Measurements from ENCODE around the gene IFNG-AS1.

DNA sequence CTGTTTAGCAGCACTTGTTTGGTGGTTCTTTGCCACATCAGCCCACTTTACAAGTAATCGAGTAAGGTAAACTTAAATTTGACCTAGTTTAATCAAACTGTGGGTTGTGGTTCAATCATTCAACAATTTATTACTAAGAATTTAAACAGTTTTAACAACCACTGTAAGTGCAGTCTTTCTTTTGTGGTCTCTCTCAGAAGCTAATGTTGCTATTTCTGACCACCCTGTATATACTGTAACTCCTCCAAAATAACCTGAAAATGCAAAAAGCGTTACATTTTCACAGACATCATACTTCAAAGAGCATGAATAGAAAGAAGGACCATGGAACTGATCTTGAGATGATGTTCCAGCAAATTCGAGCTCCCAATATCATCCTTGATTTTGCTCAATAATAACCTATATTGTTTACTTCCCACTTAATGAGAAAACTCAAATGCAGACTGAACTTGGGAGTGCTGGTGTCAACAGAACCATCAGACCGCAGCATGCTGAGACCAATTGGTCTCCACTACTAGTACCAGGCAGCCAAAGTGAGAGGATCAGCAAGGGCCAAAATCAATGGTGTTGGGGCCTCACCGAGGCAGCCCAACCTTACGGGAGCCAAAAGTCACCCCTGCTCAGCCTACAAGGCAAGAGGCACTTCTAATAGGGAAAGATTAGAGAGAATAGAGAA is 22.1 kb downstream of the IFNG-AS1 start:
- TF ChIP-seq, protein P1, sequence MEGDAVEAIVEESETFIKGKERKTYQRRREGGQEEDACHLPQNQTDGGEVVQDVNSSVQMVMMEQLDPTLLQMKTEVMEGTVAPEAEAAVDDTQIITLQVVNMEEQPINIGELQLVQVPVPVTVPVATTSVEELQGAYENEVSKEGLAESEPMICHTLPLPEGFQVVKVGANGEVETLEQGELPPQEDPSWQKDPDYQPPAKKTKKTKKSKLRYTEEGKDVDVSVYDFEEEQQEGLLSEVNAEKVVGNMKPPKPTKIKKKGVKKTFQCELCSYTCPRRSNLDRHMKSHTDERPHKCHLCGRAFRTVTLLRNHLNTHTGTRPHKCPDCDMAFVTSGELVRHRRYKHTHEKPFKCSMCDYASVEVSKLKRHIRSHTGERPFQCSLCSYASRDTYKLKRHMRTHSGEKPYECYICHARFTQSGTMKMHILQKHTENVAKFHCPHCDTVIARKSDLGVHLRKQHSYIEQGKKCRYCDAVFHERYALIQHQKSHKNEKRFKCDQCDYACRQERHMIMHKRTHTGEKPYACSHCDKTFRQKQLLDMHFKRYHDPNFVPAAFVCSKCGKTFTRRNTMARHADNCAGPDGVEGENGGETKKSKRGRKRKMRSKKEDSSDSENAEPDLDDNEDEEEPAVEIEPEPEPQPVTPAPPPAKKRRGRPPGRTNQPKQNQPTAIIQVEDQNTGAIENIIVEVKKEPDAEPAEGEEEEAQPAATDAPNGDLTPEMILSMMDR (IDR thresholded peaks at IDR 0.05): no peak
- no peak for TF ChIP-seq POLR2A (IDR thresholded peaks at IDR 0.05)
